Ovary (tissue), 9 donors: Measurements from ENCODE around the gene NOM1. TPM values are rescaled to one million over a fixed set of nuclear protein-coding genes. Genes with fewer than 3 reads are reported as not detected.

ENCODE experiments used
- DNase-seq, 5 donors: peaks; one replicate each; pipeline ENCODE4 v3.0.0-alpha.2; 2019 to 2020
- H3K27ac ChIP-seq, 2 donors: fragments of 200-600 bp; one replicate each; pipeline versions ENCODE4 v1.5.1 to v1.8.0; 2019 to 2022
- H3K27me3 ChIP-seq: fragments of 200-600 bp; one replicate; pipeline ENCODE4 v1.8.0; 2022
- H3K36me3 ChIP-seq: fragments of 200-600 bp; sonication (generic); one replicate; pipeline ENCODE4 v1.5.1; 2019
- H3K4me1 ChIP-seq: one replicate; pipeline ENCODE4 v1.8.1; 2013; ENCODE audit warnings: mild to moderate bottlenecking, moderate library complexity; ENCODE audit not compliant: insufficient read depth
- H3K4me3 ChIP-seq: fragments of 200-600 bp; sonication (generic); one replicate; pipeline ENCODE4 v1.5.1; 2017
- H3K9me3 ChIP-seq, 2 donors: fragments of 200-600 bp in 1 of 2; sonication (generic) in 1 of 2; one replicate each; pipeline versions ENCODE4 v1.5.1 to v1.8.1; 2013 to 2019; ENCODE audit warnings: mild to moderate bottlenecking in 1 of 2, moderate library complexity in 1 of 2
- CTCF ChIP-seq, 3 donors: fragments of 450-650 bp in 2 of 3; fragments of 200-600 bp in 1 of 3; IDR thresholded peaks; one replicate each; pipeline versions ENCODE4 v1.5.1 to v1.8.0; 2016 to 2022; ENCODE audit warnings: antibody characterized with exemption in 3 of 3, mild to moderate bottlenecking in 1 of 3
- EP300 ChIP-seq: sonication (generic); formaldehyde crosslinking; IDR thresholded peaks from one replicate; pipeline ENCODE4 v1.6.1; 2017; ENCODE audit warnings: antibody characterized with exemption
- POLR2A ChIP-seq: fragments of 450-650 bp; IDR thresholded peaks from one replicate; pipeline ENCODE4 v1.6.1; 2017; ENCODE audit warnings: antibody characterized with exemption, mild to moderate bottlenecking, moderate library complexity
- WGBS, 3 donors: extraction: QIAGEN DNeasy Blood & Tissue Kit in 1 of 3; methylation state at CpG; one replicate each; pipeline versions ENCODE4 v1.1.5 to v1.1.7; 2013 to 2017; 5-methylcytosine and 5-hydroxymethylcytosine counted together
- intact Hi-C, 4 donors: fragments of 100-400 bp; cut with DNase I; formaldehyde crosslinking; loops; one replicate each; pipeline versions ENCODE4 v1.11.0 to v1.15.1; 2022 to 2023
- polyA plus RNA-seq, 2 donors: library from polyadenylated mRNA; stranded (reverse); fragments of 200-250 nt in 1 of 2; fragments of 350-450 nt in 1 of 2; fragmentation: Illumina TruSeq in 1 of 2; extraction: RNeasy Lipid Tissue Mini Kit (QIAGEN cat#74804) in 1 of 2; gene quantifications; one replicate each; pipeline ENCODE4 v1.2.3, GENCODE V29; 2013 to 2014
- total RNA-seq, 7 donors: library from RNA; depleted of rRNA in 2 of 7; stranded (reverse); fragments of >200 nt in 2 of 7; fragmentation: NEBNext Ultra II Directional in 3 of 7; extraction: Animal tissue kit (Norgen Biotek cat#: 25700) in 3 of 7; gene quantifications; one replicate each; pipeline versions ENCODE4 v1.1.0 to v1.2.4, GENCODE V29; 2016 to 2023
- donor health status: DM: no; HTN: no; CAD: no; lungs with moderate emphysema.
- donor health status: DM: no; HTN: no; CAD: no.
- donor health status: Bipolar disorder and iron deficiency.
- donor health status: DM: yes; HTN: yes; CAD: no.
- donor health status: DM: no; HTN: no; CAD: no.
- donor health status: DM: yes; HTN: yes; CAD: no.

The NOM1 gene
- total and polyA plus RNA-seq, 9 donors = 7.7 to 26.5 (median 13.8) TPM

- peaks cover 1% of the 10 kb centered on the region for H3K4me1 ChIP-seq
- H3K27me3 ChIP-seq = no peaks in the 10 kb centered on the region
- no peak for TF ChIP-seq CTCF (IDR thresholded peaks at IDR 0.05)
- no peaks in the 10 kb centered on the region for H3K9me3 ChIP-seq
- no peak for DNase-seq
- H3K4me3 ChIP-seq = no peak overlapping the region
- 26 to 28% (median 27%) methylated on average over 12 of the region's 12 CpGs for WGBS, 3 donors
- intact Hi-C loops = no loop called here
- H3K36me3 ChIP-seq = no peaks in the 10 kb centered on the region
- H3K27ac ChIP-seq = no peak overlapping the region
Measured at GRCh38 chr7:157014635-157015555, 65.4 kb downstream of the NOM1 start.

GRCh38 chr7:157016024-157016351 is 66.5 kb downstream of the NOM1 start:
- no peak for DNase-seq
- 8 to 12% (median 12%) methylated on average over 11 of the region's 11 CpGs for WGBS, 3 donors
- H3K36me3 ChIP-seq = no peaks in the 10 kb centered on the region
- H3K27ac ChIP-seq = no peak overlapping the region
- TF ChIP-seq CTCF (IDR thresholded peaks at IDR 0.05) (no peak), EP300 (no peak), POLR2A (no peak)
- no peaks in the 10 kb centered on the region for H3K9me3 ChIP-seq
- H3K27me3 ChIP-seq = no peaks in the 10 kb centered on the region
- intact Hi-C loops = no loop called here
- no peak overlapping the region for H3K4me3 ChIP-seq
- no peaks in the 10 kb centered on the region for H3K4me1 ChIP-seq

- 4 to 6% (median 5%) methylated on average over 16 of the region's 16 CpGs for WGBS, 3 donors
- TF ChIP-seq CTCF (IDR thresholded peaks at IDR 0.05) (no peak), POLR2A (no peak), EP300 (no peak)
- H3K27me3 ChIP-seq = no peaks in the 10 kb centered on the region
Measured at GRCh38 chr7:157016352-157017041, 67.0 kb downstream of the NOM1 start.

GRCh38 chr7:157017149-157017548 is 67.6 kb downstream of the NOM1 start:
- H3K9me3 ChIP-seq = no peaks in the 10 kb centered on the region
- H3K36me3 ChIP-seq = no peaks in the 10 kb centered on the region
- DNase-seq = no peak
- TF ChIP-seq POLR2A = no peak
- no peak for TF ChIP-seq CTCF (IDR thresholded peaks at IDR 0.05)
- no peak for TF ChIP-seq EP300
- intact Hi-C loops = no loop called here
- H3K27me3 ChIP-seq = no peaks in the 10 kb centered on the region
- peaks cover 1% of the 10 kb centered on the region for H3K4me1 ChIP-seq
- WGBS, 3 donors = 4 to 10% (median 9%) methylated on average over 10 to 11 of the region's 11 CpGs
- H3K4me3 ChIP-seq = no peak overlapping the region
- no peak overlapping the region for H3K27ac ChIP-seq

More at GRCh38 chr7:157016352-157017041, 67.0 kb downstream of the NOM1 start:
- intact Hi-C loops = no loop called here
- Histone ChIP-seq H3K36me3 (no peaks in the 10 kb centered on the region), H3K4me3 (no peak overlapping the region), H3K4me1 (peaks cover 1% of the 10 kb centered on the region), H3K9me3 (no peaks in the 10 kb centered on the region), H3K27ac (no peak overlapping the region)
- DNase-seq = no peak
